CD4-positive, alpha-beta T cell (primary cell): ENCODE measurements around the gene GLIS1. TPM values are rescaled to one million over a fixed set of nuclear protein-coding genes. Genes with fewer than 3 reads are reported as not detected.

ENCODE experiments used
- ATAC-seq: fragments of 200-7000 bp; cut with Tn5 transposase; one replicate; pipeline ENCODE4 v1.10.0; 2022; ENCODE audit warnings: mild to moderate bottlenecking; ENCODE audit not compliant: poor library complexity
- CTCF ChIA-PET: fragments of 350-600 bp; sonication (Branson Sonifier 250); formaldehyde crosslinking; loops from one replicate; lab custom pipeline; 2021; ENCODE audit warnings: antibody characterized with exemption, inconsistent platforms; lab: Charles Lee
- POLR2A ChIA-PET: fragments of 350-600 bp; sonication (Branson Sonifier 250); formaldehyde crosslinking; loops from one replicate; lab custom pipeline; 2021; ENCODE audit warnings: antibody characterized with exemption, inconsistent platforms; lab: Charles Lee
- DNase-seq, 14 experiments: peaks; one replicate each; pipeline ENCODE4 v3.0.0-alpha.2; 2013 to 2020; ENCODE audit warnings: mixed read lengths in 2 of 14
- H3K27ac ChIP-seq, 2 donors: one replicate each; pipeline versions ENCODE4 v1.5.1 to v1.7.0; 2013; ENCODE audit warnings: low read length in 2 of 2, low read depth in 1 of 2, mild to moderate bottlenecking in 1 of 2
- H3K27me3 ChIP-seq, 2 experiments: 1 replicate in 1 of 2; 2 replicates in 1 of 2; pipeline versions ENCODE4 v1.6.1 to v1.7.0; 2013; ENCODE audit warnings: low read length in 2 of 2, control low read depth in 1 of 2, mild to moderate bottlenecking in 1 of 2, moderate library complexity in 1 of 2; ENCODE audit not compliant: insufficient read depth in 2 of 2, control insufficient read depth in 1 of 2
- H3K36me3 ChIP-seq: one replicate; pipeline ENCODE4 v1.6.1; 2013; ENCODE audit warnings: low read length, control low read depth; ENCODE audit not compliant: insufficient read depth
- H3K4me1 ChIP-seq: one replicate; pipeline ENCODE4 v1.6.1; 2013; ENCODE audit warnings: low read length, control low read depth; ENCODE audit not compliant: insufficient read depth
- H3K4me3 ChIP-seq: one replicate; pipeline ENCODE4 v1.5.1; 2013; ENCODE audit warnings: mild to moderate bottlenecking, low read length, moderate library complexity
- H3K9me3 ChIP-seq, 2 experiments: 1 replicate in 1 of 2; 2 replicates in 1 of 2; pipeline versions ENCODE4 v1.6.1 to v1.7.0; 2013; ENCODE audit warnings: low read length in 2 of 2, mild to moderate bottlenecking in 2 of 2, control low read depth in 1 of 2, moderate library complexity in 1 of 2; ENCODE audit not compliant: control insufficient read depth in 1 of 2, insufficient read depth in 1 of 2
- H3K27ac Mint-ChIP-seq: one replicate; pipeline ENCODE4 v1.8.0; 2020; ENCODE audit warnings: mixed read lengths
- H3K27me3 Mint-ChIP-seq: one replicate; pipeline ENCODE4 v1.8.0; 2021; ENCODE audit warnings: mixed read lengths
- H3K36me3 Mint-ChIP-seq: one replicate; pipeline ENCODE4 v1.8.0; 2021; ENCODE audit warnings: low read depth, mixed read lengths
- H3K4me1 Mint-ChIP-seq: one replicate; pipeline ENCODE4 v1.8.0; 2021; ENCODE audit warnings: low read depth, mixed read lengths
- H3K4me3 Mint-ChIP-seq: one replicate; pipeline ENCODE4 v1.8.0; 2020; ENCODE audit warnings: mild to moderate bottlenecking, mixed read lengths
- H3K9me3 Mint-ChIP-seq: one replicate; pipeline ENCODE4 v1.8.0; 2020; ENCODE audit warnings: mixed read lengths
- CTCF ChIP-seq: fragments of 200-600 bp; IDR thresholded peaks from one replicate; pipeline ENCODE4 v1.8.0; 2022; ENCODE audit warnings: antibody characterized with exemption, mild to moderate bottlenecking
- intact Hi-C, 2 experiments: fragments of 100-400 bp; cut with DNase I in 1 of 2; cut with micrococcal nuclease in 1 of 2; formaldehyde crosslinking; loops; one replicate each; pipeline versions ENCODE4 v1.15.1 to v1.9.0; 2023 to 2025; cut with DNase I, micrococcal nuclease
- total RNA-seq, 174 experiments: library from RNA in 2 of 174; stranded (reverse) in 2 of 174; gene quantifications; one replicate each; pipeline ENCODE4 v1.2.3 and lab custom pipeline; 2021 to 2026

GLIS1 gene
- total RNA-seq, 2 experiments from 2014 or later, result not detected

- Mint-ChIP-seq H3K27ac (no peak overlapping the region), H3K4me1 (no peaks in the 10 kb centered on the region), H3K27me3 (peaks cover 4% of the 10 kb centered on the region), H3K9me3 (no peaks in the 10 kb centered on the region), H3K4me3 (no peak overlapping the region), H3K36me3 (no peaks in the 10 kb centered on the region)
- no peak overlapping the region for H3K4me3 ChIP-seq
- TF ChIP-seq CTCF, result no peak
- POLR2A ChIA-PET, result no interaction called here
- H3K27ac ChIP-seq, result no peak overlapping the region
- no peaks in the 10 kb centered on the region for H3K9me3 ChIP-seq
- CTCF ChIA-PET, result no interaction called here
- no peaks in the 10 kb centered on the region for H3K36me3 ChIP-seq
- no peak for DNase-seq
- no peaks in the 10 kb centered on the region for H3K4me1 ChIP-seq
- intact Hi-C loops, result no loop called here
- H3K27me3 ChIP-seq, result peaks cover 0 to 2% of the 10 kb centered on the region in 2 experiments
- no peak for ATAC-seq
Observed at GRCh38 chr1:53712276-53712675, 26.7 kb downstream of the GLIS1 start.

GRCh38 chr1:53710584-53710983 lies 28.4 kb downstream of the GLIS1 start:
- H3K27ac Mint-ChIP-seq, result no peak overlapping the region
- Histone ChIP-seq H3K9me3 (no peaks in the 10 kb centered on the region), H3K36me3 (no peaks in the 10 kb centered on the region), H3K4me3 (no peak overlapping the region), H3K27me3 (peaks cover 0 to 2% of the 10 kb centered on the region in 2 experiments), H3K27ac (no peak overlapping the region), H3K4me1 (no peaks in the 10 kb centered on the region)
- no peaks in the 10 kb centered on the region for H3K9me3 Mint-ChIP-seq
- H3K4me1 Mint-ChIP-seq, result no peaks in the 10 kb centered on the region
- intact Hi-C loops, result no loop called here
- no peak overlapping the region for H3K4me3 Mint-ChIP-seq
- no peak for ATAC-seq
- ChIA-PET POLR2A (no interaction called here), CTCF (no interaction called here)
- no peak for TF ChIP-seq CTCF
- H3K36me3 Mint-ChIP-seq, result no peaks in the 10 kb centered on the region
- DNase-seq, result no peak
- peaks cover 4% of the 10 kb centered on the region for H3K27me3 Mint-ChIP-seq

GRCh38 chr1:53708687-53709086 lies 30.3 kb downstream of the GLIS1 start:
- TF ChIP-seq CTCF, result no peak
- Histone ChIP-seq H3K27me3 (peaks cover 0 to 2% of the 10 kb centered on the region in 2 experiments), H3K4me1 (no peaks in the 10 kb centered on the region), H3K27ac (no peak overlapping the region), H3K9me3 (no peaks in the 10 kb centered on the region), H3K36me3 (no peaks in the 10 kb centered on the region), H3K4me3 (no peak overlapping the region)
- peaks cover 4% of the 10 kb centered on the region for H3K27me3 Mint-ChIP-seq
- H3K4me3 Mint-ChIP-seq, result no peak overlapping the region
- DNase-seq (no peak), ATAC-seq (no peak)
- no peaks in the 10 kb centered on the region for H3K4me1 Mint-ChIP-seq
- CTCF ChIA-PET, result no interaction called here
- intact Hi-C loops, result no loop called here
- no peaks in the 10 kb centered on the region for H3K36me3 Mint-ChIP-seq
- no peaks in the 10 kb centered on the region for H3K9me3 Mint-ChIP-seq
- POLR2A ChIA-PET, result no interaction called here
- no peak overlapping the region for H3K27ac Mint-ChIP-seq
